GM12891 (cell line): Measurements from ENCODE around the gene NRXN3.

Experiments used
- DNase-seq: peaks from one replicate; pipeline ENCODE4 v3.0.0; 2011; ENCODE audit warnings: low spot score; ENCODE audit not compliant: insufficient read length
- FAIRE-seq: peaks from 2 replicates; lab custom pipeline; 2011; peaks lifted over from hg19 to GRCh38; lab: Jason Lieb, UNC
- PAX5 ChIP-seq: IDR thresholded peaks from 2 replicates; pipeline ENCODE4 v1.6.1; 2011; ENCODE audit warnings: low read length, moderate library complexity, mild to moderate bottlenecking; ENCODE audit not compliant: insufficient read depth, severe bottlenecking
- POLR2A ChIP-seq: IDR thresholded peaks from 2 replicates; pipeline ENCODE4 v1.6.1; 2011; ENCODE audit warnings: low read depth, low read length, control low read depth
- POLR2AphosphoS5 ChIP-seq: IDR thresholded peaks from 2 replicates; pipeline ENCODE4 v1.6.1; 2011; ENCODE audit warnings: low read depth, low read length, control low read depth
- POU2F2 ChIP-seq: IDR thresholded peaks from 2 replicates; pipeline ENCODE4 v1.6.1; 2011; ENCODE audit warnings: low read depth, mild to moderate bottlenecking, control low read depth, low read length, moderate library complexity
- SPI1 ChIP-seq: IDR thresholded peaks from 2 replicates; pipeline ENCODE4 v1.6.1; 2011; ENCODE audit warnings: low read depth, low read length, control low read depth
- TAF1 ChIP-seq: IDR thresholded peaks from 2 replicates; pipeline ENCODE4 v1.6.1; 2011; ENCODE audit warnings: low read depth, low read length, control low read depth

Gene NRXN3

GRCh38 chr14:79502751-79503148 is 1332.6 kb downstream of the NRXN3 start:
- no peak for DNase-seq
- no peak for FAIRE-seq
- TF ChIP-seq POLR2AphosphoS5 (no peak), POLR2A (no peak), TAF1 (no peak), PAX5 (no peak), SPI1 (no peak), POU2F2 (no peak)

GRCh38 chr14:79510659-79511058 is 1340.5 kb downstream of the NRXN3 start:
- no peak for DNase-seq
- TF ChIP-seq SPI1, result no peak
- no peak for TF ChIP-seq POLR2A
- TF ChIP-seq PAX5, result no peak
- no peak for TF ChIP-seq POU2F2
- no peak for TF ChIP-seq POLR2AphosphoS5
- no peak for TF ChIP-seq TAF1
- no peak for FAIRE-seq

GRCh38 chr14:79511146-79511545 is 1341.0 kb downstream of the NRXN3 start:
- FAIRE-seq (no peak), DNase-seq (no peak)
- TF ChIP-seq PAX5 (no peak), SPI1 (no peak), POLR2A (no peak), POLR2AphosphoS5 (no peak), POU2F2 (no peak), TAF1 (no peak)

GRCh38 chr14:79513446-79513845 is 1343.3 kb downstream of the NRXN3 start:
- no peak for TF ChIP-seq POLR2A
- DNase-seq (no peak), FAIRE-seq (no peak)

DNA sequence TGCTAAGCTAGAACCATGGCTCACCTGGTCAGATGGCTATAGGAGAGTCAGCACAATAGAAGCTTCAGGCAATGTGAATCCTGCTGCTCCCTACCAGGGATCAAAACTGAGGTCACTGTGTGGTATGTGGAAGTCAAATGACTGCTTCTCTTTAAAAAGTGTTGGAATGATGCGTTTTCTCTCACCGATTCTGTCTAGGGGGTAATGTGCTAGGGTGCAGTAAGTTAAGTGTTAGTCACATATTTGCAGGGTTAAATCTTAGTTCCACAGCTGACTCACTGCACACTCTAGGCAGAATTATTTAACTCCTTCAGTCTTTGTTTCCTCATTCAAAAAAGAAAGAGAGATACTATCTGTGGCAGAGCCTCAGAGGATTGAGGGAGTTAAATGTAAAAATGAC is 1344.5 kb downstream of the NRXN3 start:
- DNase-seq (no peak), FAIRE-seq (no peak)
- TF ChIP-seq PAX5, result no peak
- TF ChIP-seq POLR2AphosphoS5, result no peak
- no peak for TF ChIP-seq TAF1
- no peak for TF ChIP-seq SPI1

- no peak for FAIRE-seq
- DNase-seq, result no peak
- TF ChIP-seq POLR2AphosphoS5 (no peak), PAX5 (no peak), TAF1 (no peak), SPI1 (no peak)
Measured at GRCh38 chr14:79515158-79515557, 1345.0 kb downstream of the NRXN3 start.

GRCh38 chr14:79516009-79516408 is 1345.8 kb downstream of the NRXN3 start:
- TF ChIP-seq POLR2AphosphoS5, result no peak
- TF ChIP-seq POLR2A, result no peak
- no peak for TF ChIP-seq SPI1
- TF ChIP-seq PAX5, result no peak
- TF ChIP-seq POU2F2, result no peak
- TF ChIP-seq TAF1, result no peak
- FAIRE-seq (no peak), DNase-seq (no peak)

DNA sequence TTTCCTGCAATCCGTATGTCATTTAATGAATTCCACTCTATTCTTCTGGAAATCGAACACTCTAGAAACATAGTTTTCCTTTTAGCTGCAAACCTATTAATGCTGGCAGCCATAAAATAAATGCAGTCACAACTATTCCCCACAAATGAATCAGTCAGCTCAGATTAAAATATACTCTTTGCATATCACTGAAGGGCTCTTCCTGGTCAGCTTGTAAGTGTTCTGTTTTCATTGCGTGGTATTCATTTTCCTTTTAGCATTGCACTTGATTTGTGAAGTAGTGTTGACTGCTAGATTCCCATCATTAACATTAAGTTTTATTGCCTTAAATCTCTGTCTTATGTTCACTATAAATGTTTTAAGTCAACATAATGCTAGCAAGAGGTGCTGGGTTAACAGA is 1355.2 kb downstream of the NRXN3 start:
- TF ChIP-seq TAF1 (no peak), SPI1 (no peak), PAX5 (no peak), POLR2A (no peak), POU2F2 (no peak), POLR2AphosphoS5 (no peak)
- no peak for FAIRE-seq
- no peak for DNase-seq

DNA sequence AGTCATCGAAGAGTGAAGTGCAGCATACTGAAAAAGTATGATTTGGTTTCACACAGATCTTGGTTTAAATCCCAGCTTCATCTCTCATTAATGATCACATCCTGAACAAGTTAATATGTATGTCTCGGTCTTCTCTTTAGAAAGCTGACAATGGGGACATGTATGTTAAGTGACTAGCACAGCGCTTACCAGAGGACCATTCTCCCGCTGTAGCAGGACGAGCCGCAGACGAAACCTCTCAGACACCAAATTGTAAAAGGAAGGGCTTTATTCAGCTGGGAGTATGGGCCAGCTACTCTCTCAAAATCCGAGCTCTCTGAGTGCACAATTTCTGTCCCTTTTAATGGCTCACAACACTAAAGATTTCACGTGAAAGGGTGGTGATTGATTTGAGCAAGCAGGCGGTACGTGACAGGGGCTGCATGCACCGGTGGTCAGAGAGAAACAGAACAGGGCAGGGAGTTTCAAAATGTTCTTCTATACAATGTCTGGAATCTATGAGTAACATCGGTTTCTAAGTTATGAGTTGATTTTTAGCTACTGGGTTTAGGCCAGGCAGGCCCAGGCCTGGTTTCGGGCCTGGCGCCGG is 1358.7 kb downstream of the NRXN3 start:
- FAIRE-seq (no peak), DNase-seq (no peak)
- TF ChIP-seq PAX5 (no peak), POU2F2 (no peak), SPI1 (no peak), TAF1 (no peak), POLR2AphosphoS5 (no peak), POLR2A (no peak)

DNA sequence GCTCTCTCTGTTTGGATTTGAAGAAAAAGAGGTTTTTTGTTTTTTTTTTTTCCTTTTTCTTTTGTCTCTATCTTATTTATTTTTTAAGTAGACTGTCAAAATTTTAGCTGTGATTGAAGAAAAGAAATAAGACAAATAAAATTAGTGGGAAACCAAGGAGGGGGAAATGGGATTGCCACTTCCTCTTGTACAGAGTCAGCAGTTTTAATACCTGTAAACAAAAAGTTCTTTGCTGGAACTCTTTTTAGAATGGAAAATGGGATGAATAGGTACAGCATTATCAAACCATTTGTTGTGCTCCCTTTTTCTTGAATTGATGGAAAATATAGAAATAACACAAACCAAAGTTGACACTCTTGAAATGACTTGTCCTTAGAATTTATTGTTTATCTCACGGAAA is 1360.4 kb downstream of the NRXN3 start:
- TF ChIP-seq POU2F2, result no peak
- TF ChIP-seq SPI1, result peak; percentile 55
- no peak for DNase-seq
- FAIRE-seq, result no peak

DNA sequence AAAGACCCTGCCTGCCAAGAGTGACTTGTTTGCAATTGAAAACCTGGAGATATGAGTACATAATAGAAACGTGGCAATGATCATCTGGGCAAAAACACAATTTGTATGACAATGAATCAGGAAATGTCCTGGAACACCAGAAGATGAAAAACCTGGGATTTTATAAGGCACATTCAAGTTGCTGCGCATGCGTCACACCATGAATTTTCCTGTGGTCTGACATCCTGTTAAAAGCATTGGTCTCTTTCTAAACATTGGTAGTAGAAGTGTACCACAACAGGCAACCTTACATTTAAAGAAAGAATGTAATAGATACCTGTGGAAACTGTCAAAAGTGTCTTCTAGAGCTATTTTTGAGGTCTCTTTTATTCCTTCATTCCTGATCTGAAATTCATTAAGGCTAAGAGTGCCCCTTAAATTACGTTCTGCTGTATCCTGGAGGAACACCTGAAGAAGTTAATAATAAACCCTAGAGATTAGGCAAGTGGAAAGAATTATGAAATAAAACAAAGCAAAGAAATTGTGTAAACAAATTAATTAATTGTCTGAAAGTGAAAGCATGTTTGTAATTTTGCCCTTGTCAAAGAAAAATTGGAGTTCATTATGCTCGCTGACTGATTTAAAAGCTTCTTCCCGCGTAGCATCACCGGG is 1364.7 kb downstream of the NRXN3 start:
- DNase-seq, result no peak
- no peak for FAIRE-seq
- TF ChIP-seq SPI1 (no peak), TAF1 (no peak), POU2F2 (no peak), PAX5 (no peak), POLR2AphosphoS5 (no peak)
